GM10266 (cell line): Measurements from ENCODE around the gene SPACA5B.
"Not testable (repeated sequence)": the region's sequence is repeated elsewhere in the genome, so short reads cannot be mapped to it uniquely, and the experiment has no call there.

Source experiments
- DNase-seq: peaks from one replicate; pipeline ENCODE4 v3.0.0; 2012; ENCODE audit errors: extremely low spot score
- CTCF ChIP-seq: IDR thresholded peaks from 2 replicates; pipeline ENCODE4 v1.5.1; 2012; ENCODE audit warnings: mild to moderate bottlenecking, low read depth; ENCODE audit not compliant: control insufficient read depth, insufficient read depth; ENCODE audit errors: missing control alignments

SPACA5B gene

GRCh38 chrX:48130326-48130725, at the start of gene SPACA5B:
Gene SPACA5B, plus strand, starts transcription at chrX:48130626. Its CDS starts 62 bp downstream, at chrX:48130688.
- not testable (repeated sequence) for DNase-seq

GRCh38 chrX:48083212-48083611, 47.2 kb upstream of the SPACA5B start:
- DNase-seq, result peak; percentile 46
- TF ChIP-seq CTCF, result peak; percentile 38

GRCh38 chrX:48083706-48084105, 46.7 kb upstream of the SPACA5B start:
- DNase-seq, result no peak
- TF ChIP-seq CTCF, result no peak

- no peak for DNase-seq
- TF ChIP-seq CTCF, result no peak
Measured at GRCh38 chrX:48086082-48086481, 44.3 kb upstream of the SPACA5B start.

GRCh38 chrX:48090123-48090522, 40.3 kb upstream of the SPACA5B start:
- no peak for TF ChIP-seq CTCF
- no peak for DNase-seq

GRCh38 chrX:48092558-48092957, 37.9 kb upstream of the SPACA5B start:
- not testable (repeated sequence) for DNase-seq

- DNase-seq, result no peak
- TF ChIP-seq CTCF, result no peak
Measured at GRCh38 chrX:48101443-48101842, 29.0 kb upstream of the SPACA5B start.

GRCh38 chrX:48102874-48103374, 27.5 kb upstream of the SPACA5B start:
- TF ChIP-seq CTCF, result no peak
- DNase-seq, result no peak
